ENCODE data around the gene NANP. TPM values are rescaled to one million over a fixed set of nuclear protein-coding genes. Genes with fewer than 3 reads are reported as not detected.
A peak's percentile ranks its signal among the peaks of the same experiment; 100 is the strongest.

The NANP gene
- total RNA-seq, 1 experiment from 2014 or later: 7.5 TPM

- Histone ChIP-seq H3K27ac (peak overlapping the region; percentile 38), H3K79me2 (ENCODE audit: low read depth) (no peaks in the 10 kb centered on the region), H4K20me1 (ENCODE audit: insufficient read depth) (no peaks in the 10 kb centered on the region), H3F3A (ENCODE audit: insufficient read depth, low read depth) (peaks cover 28% of the 10 kb centered on the region; the same call in 1 of the 2 replicates), H3K36me3 (ENCODE audit: low read depth) (peaks cover 3% of the 10 kb centered on the region; the same call in 1 of the 2 replicates), H3K4me1 (replicated peaks; ENCODE audit: insufficient read depth) (peaks cover 6% of the 10 kb centered on the region; the same call in 1 of the 2 replicates), H3K9me2 (ENCODE audit: insufficient read depth) (peaks cover under 1% of the 10 kb centered on the region; the same call in 1 of the 2 replicates), H3K27me3 (ENCODE audit: insufficient read depth, low read depth) (no peaks in the 10 kb centered on the region), H3K4me3 (no peak overlapping the region), H2AFZ (no peak overlapping the region), H3K4me2 (no peak overlapping the region), H3K9me3 (ENCODE audit: insufficient read depth, low read depth) (no peaks in the 10 kb centered on the region)
- DNase-seq: peak in 1 of 2 experiments; percentile 90
- CTCF ChIA-PET: no interaction called here
- intact Hi-C loops (cut with micrococcal nuclease; ENCODE audit: unreplicated experiment): no loop called here
- no TSS peak for BruUV-seq (replicated peaks)
- TF ChIP-seq CTCF (conservative IDR thresholded peaks at IDR 0.05): peak; percentile 28; the same call in 1 of the 2 replicates
- TF ChIP-seq EZH2 (IDR thresholded peaks at IDR 0.05; ENCODE audit: low read depth): no peak
- POLR2A ChIA-PET (ENCODE audit: unreplicated experiment): no interaction called here
Measured at GRCh38 chr20:25669826-25670422, 46.1 kb upstream of the NANP start.

- TF ChIP-seq EZH2 (IDR thresholded peaks at IDR 0.05; ENCODE audit: low read depth): no peak
- no peak for TF ChIP-seq CTCF (conservative IDR thresholded peaks at IDR 0.05)
- Histone ChIP-seq H3F3A (ENCODE audit: insufficient read depth, low read depth) (peaks cover 28% of the 10 kb centered on the region; the same call in 1 of the 2 replicates), H4K20me1 (ENCODE audit: insufficient read depth) (no peaks in the 10 kb centered on the region), H3K9me2 (ENCODE audit: insufficient read depth) (peaks cover 6% of the 10 kb centered on the region; the same call in 1 of the 2 replicates), H3K27ac (no peak overlapping the region), H3K27me3 (ENCODE audit: insufficient read depth, low read depth) (no peaks in the 10 kb centered on the region), H3K4me2 (no peak overlapping the region), H3K4me3 (no peak overlapping the region), H2AFZ (no peak overlapping the region), H3K9me3 (ENCODE audit: insufficient read depth, low read depth) (no peaks in the 10 kb centered on the region), H3K36me3 (ENCODE audit: low read depth) (no peaks in the 10 kb centered on the region), H3K4me1 (replicated peaks; ENCODE audit: insufficient read depth) (peaks cover 6% of the 10 kb centered on the region; the same call in 1 of the 2 replicates), H3K79me2 (ENCODE audit: low read depth) (no peaks in the 10 kb centered on the region)
- intact Hi-C loops (cut with micrococcal nuclease; ENCODE audit: unreplicated experiment): no loop called here
- ChIA-PET CTCF (no interaction called here), POLR2A (ENCODE audit: unreplicated experiment) (no interaction called here)
- DNase-seq: no peak
- no TSS peak for BruUV-seq (replicated peaks)
Measured at GRCh38 chr20:25668446-25668845, 44.6 kb upstream of the NANP start.

DNA sequence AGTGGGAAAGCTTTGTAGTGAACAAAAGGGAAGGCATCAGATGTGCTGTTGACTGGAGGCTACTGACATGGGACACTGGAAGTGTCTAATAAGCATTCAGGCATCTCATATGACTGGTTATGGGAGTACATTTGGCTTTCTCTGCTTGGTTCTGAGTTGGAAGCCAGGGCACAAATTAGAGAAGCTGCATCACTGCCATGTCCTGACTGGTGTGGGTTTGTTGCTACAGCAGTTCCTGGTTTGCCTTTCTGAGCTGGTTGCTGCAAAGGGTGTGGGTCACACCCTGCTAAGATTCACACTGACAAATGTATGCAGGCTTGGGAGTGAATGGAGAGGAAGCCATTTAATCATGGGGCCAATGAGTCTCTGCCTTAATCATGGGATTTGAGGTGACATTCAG is 36.2 kb upstream of the NANP start:
- POLR2A ChIA-PET (ENCODE audit: unreplicated experiment): no interaction called here
- no peaks in the 10 kb centered on the region for H3F3A ChIP-seq (ENCODE audit: insufficient read depth, low read depth)
- H3K4me2 ChIP-seq: no peak overlapping the region
- H3K9me2 ChIP-seq (ENCODE audit: insufficient read depth): 0 out of 2 replicates have a peak, but pooled peaks cover 6% of the 10 kb centered on the region
- H4K20me1 ChIP-seq (ENCODE audit: insufficient read depth): no peaks in the 10 kb centered on the region
- TF ChIP-seq CTCF (conservative IDR thresholded peaks at IDR 0.05): no peak
- CTCF ChIA-PET: no interaction called here
- H3K4me1 ChIP-seq (replicated peaks; ENCODE audit: insufficient read depth): no peaks in the 10 kb centered on the region
- no peak overlapping the region for H2AFZ ChIP-seq
- no TSS peak for BruUV-seq (replicated peaks)
- no peak overlapping the region for H3K27ac ChIP-seq
- DNase-seq: no peak
- H3K4me3 ChIP-seq: no peak overlapping the region
- no peaks in the 10 kb centered on the region for H3K79me2 ChIP-seq (ENCODE audit: low read depth)
- H3K27me3 ChIP-seq (ENCODE audit: insufficient read depth, low read depth): no peaks in the 10 kb centered on the region
- H3K36me3 ChIP-seq (ENCODE audit: low read depth): 0 out of 2 replicates have a peak, but pooled peaks cover 8% of the 10 kb centered on the region
- intact Hi-C loops (cut with micrococcal nuclease; ENCODE audit: unreplicated experiment): no loop called here
- H3K9me3 ChIP-seq (ENCODE audit: insufficient read depth, low read depth): no peaks in the 10 kb centered on the region

All from PC-9 (cell line).